GM12875 (cell line): Measurements from ENCODE around the gene POU2F1.

Experiments
- H3K4me3 ChIP-seq: one replicate; pipeline ENCODE4 v1.5.1; 2011; ENCODE audit warnings: low read depth, low read length, control low read depth
- CTCF ChIP-seq: IDR thresholded peaks from 2 replicates; pipeline ENCODE4 v1.5.1; 2011; ENCODE audit warnings: low read depth, mild to moderate bottlenecking, control low read depth, inconsistent platforms, low read length, moderate library complexity, borderline replicate concordance; ENCODE audit not compliant: insufficient read depth

Gene POU2F1

GRCh38 chr1:167362638-167363037 lies 142.0 kb downstream of the POU2F1 start:
- no peak overlapping the region for H3K4me3 ChIP-seq
- TF ChIP-seq CTCF: no peak

- H3K4me3 ChIP-seq: no peak overlapping the region
- TF ChIP-seq CTCF: no peak
These were observed 144.1 kb downstream of the POU2F1 start for GRCh38 chr1:167364826-167365225.

- H3K4me3 ChIP-seq: no peak overlapping the region
- TF ChIP-seq CTCF: no peak
These were observed 144.7 kb downstream of the POU2F1 start for GRCh38 chr1:167365360-167365759.

- no peak overlapping the region for H3K4me3 ChIP-seq
- no peak for TF ChIP-seq CTCF
These were observed 147.0 kb downstream of the POU2F1 start for GRCh38 chr1:167367705-167368104.

GRCh38 chr1:167369175-167369574 lies 148.5 kb downstream of the POU2F1 start:
- no peak for TF ChIP-seq CTCF

GRCh38 chr1:167369933-167370332 lies 149.2 kb downstream of the POU2F1 start:
- no peak for TF ChIP-seq CTCF
- no peak overlapping the region for H3K4me3 ChIP-seq

More at GRCh38 chr1:167369175-167369574, 148.5 kb downstream of the POU2F1 start:
- H3K4me3 ChIP-seq: no peak overlapping the region

- no peak overlapping the region for H3K4me3 ChIP-seq
- no peak for TF ChIP-seq CTCF
These were observed 150.3 kb downstream of the POU2F1 start for GRCh38 chr1:167371030-167371429.
